ENCODE data around the gene SLC39A1.

Gene SLC39A1

GRCh38 chr1:153957744-153958110, 5.6 kb downstream of the SLC39A1 start:
- H3K27ac ChIP-seq: peak overlapping the region; percentile 79 to 96
- no peak for TF ChIP-seq CTCF (IDR thresholded peaks at IDR 0.05)
- H3K4me3 ChIP-seq: peak overlapping the region; percentile 91
- DNase-seq (ENCODE audit: low spot score): no peak

DNA sequence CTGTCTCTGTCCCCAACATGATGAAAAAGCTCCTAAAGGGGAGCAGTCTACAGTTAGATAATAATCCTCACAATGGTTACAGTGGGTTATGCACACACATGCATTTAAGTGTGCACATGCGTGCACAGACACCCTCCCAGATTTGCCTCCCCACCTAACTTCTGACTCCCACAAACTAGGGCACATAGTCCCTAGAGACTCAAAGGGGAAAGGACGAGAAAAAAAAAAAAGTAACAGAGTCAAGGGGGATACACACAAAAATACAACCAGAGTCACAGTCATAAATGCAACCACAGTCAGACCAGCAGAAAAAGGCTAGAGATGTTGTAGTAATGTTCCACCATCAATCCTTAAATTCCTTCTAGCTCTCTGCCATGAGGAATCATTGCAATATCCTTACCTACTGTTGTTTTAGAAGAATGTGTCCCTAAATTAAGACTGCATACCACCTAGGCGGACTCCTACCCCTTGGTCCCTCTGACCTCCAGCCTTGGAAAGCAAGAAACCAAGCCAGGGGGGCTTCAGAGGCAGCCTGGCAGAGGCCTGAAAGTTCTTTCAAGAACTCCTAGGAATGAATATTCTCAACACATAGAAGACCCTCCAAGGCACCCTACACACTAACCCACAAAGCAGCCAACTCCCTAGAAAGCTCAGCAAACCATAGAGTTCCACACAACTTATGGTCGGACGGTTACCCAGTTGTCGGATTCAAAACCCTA, 6.2 kb downstream of the SLC39A1 start:
- H3K27ac ChIP-seq: peak overlapping the region; percentile 79 to 96

GRCh38 chr1:153954826-153955225, 8.5 kb downstream of the SLC39A1 start:
- Histone ChIP-seq H3K4me3 (no peak overlapping the region), H3K27ac (no peak overlapping the region)
- no peak for DNase-seq (ENCODE audit: low spot score)
- no peak for TF ChIP-seq CTCF (IDR thresholded peaks at IDR 0.05)

More for the DNA sequence above, 6.2 kb downstream of the SLC39A1 start:
- H3K4me3 ChIP-seq: peak overlapping the region; percentile 91
- TF ChIP-seq CTCF (IDR thresholded peaks at IDR 0.05): no peak
- no peak for DNase-seq (ENCODE audit: low spot score)

DNA sequence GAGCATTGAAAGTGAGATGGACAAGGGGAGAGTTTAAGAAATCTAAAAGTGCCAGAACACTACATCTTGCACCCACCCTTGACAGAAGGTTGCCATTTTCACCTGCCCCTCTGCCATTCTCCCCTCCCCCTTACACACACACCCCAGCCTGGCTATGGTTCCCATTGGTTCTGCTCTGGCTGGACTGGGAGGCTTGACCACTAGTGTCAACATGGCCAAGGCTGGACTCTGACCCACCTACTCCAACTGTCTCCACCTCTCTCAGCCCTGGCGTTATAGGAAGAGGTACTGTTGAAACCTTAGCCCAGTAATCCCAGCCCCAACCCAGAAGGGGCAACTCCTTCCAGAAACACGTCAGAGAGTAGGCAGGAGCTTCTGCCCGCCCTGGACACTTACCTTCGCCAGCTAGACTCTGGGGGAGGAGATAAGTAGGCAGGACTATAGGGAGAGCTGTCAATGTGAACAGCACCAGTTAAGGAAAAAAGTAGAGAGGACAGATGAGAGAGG, 9.4 kb downstream of the SLC39A1 start:
- Histone ChIP-seq H3K4me3 (no peak overlapping the region), H3K27ac (no peak overlapping the region)
- no peak for DNase-seq (ENCODE audit: low spot score)
- no peak for TF ChIP-seq CTCF (IDR thresholded peaks at IDR 0.05)

DNA sequence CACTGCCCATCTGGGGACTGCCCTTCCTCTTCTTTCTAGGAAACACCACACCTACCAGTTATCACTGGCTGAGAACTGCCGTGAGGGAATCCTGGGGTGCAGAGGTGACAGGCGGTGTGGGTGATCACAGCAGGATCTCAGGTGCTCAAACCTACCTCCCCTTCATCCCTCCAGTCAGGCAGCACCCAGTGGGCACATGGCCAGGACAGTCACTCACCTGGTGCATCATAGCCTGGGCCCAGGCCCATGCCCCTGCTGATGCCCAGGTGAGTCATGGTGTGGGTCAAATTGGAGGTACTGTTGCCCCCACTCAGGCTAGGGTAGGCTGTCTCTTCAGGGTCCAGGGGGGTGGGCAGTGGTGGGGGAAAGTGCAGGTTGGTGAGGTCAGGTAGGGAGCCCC, 11.5 kb downstream of the SLC39A1 start:
- TF ChIP-seq CTCF (IDR thresholded peaks at IDR 0.05): no peak
- H3K4me3 ChIP-seq: no peak overlapping the region
- no peak for DNase-seq (ENCODE audit: low spot score)
- H3K27ac ChIP-seq: no peak overlapping the region

GRCh38 chr1:153951183-153951582, 12.2 kb downstream of the SLC39A1 start:
- TF ChIP-seq CTCF (IDR thresholded peaks at IDR 0.05): no peak
- no peak overlapping the region for H3K27ac ChIP-seq
- no peak overlapping the region for H3K4me3 ChIP-seq
- no peak for DNase-seq (ENCODE audit: low spot score)

GRCh38 chr1:153946622-153947241, 16.6 kb downstream of the SLC39A1 start, which contains the start of gene DENND4B:
Gene DENND4B (minus strand): TSS chr1:153946718. CDS start chr1:153944374, 2,344 bp downstream.
- H3K4me3 ChIP-seq: peak within 1 kb of the TSS; percentile 89
- H3K27ac ChIP-seq: peak within 1 kb of the TSS; percentile 97 to 98
- TF ChIP-seq CTCF (IDR thresholded peaks at IDR 0.05): peak; percentile 98
- DNase-seq (ENCODE audit: low spot score): no peak
